Measurements from ENCODE around the gene NEGR1. TPM values are rescaled to one million over a fixed set of nuclear protein-coding genes. Genes with fewer than 3 reads are reported as not detected.

The NEGR1 gene
- total RNA-seq, 4 donors from 2014 or later = 4.1 to 12.4 (median 10.2) TPM

GRCh38 chr1:72224506-72224905, 57.8 kb downstream of the NEGR1 start:
- intact Hi-C loops (cut with DNase I) = no loop called here
- Histone ChIP-seq H3K27ac (no peak overlapping the region), H3K36me3 (no peaks in the 10 kb centered on the region), H3K4me3 (replicated peaks in 1 of 3) (no peak overlapping the region), H3K27me3 (no peaks in the 10 kb centered on the region), H3K4me1 (no peaks in the 10 kb centered on the region), H3K9me3 (no peaks in the 10 kb centered on the region)
- TF ChIP-seq CTCF (IDR thresholded peaks at IDR 0.05) = no peak
- TF ChIP-seq POLR2A (IDR thresholded peaks at IDR 0.05) = no peak
- WGBS, 2 donors = 95 to 96% methylated on average over 3 of the region's 3 CpGs
- DNase-seq = no peak

- Histone ChIP-seq H3K36me3 (no peaks in the 10 kb centered on the region), H3K4me3 (replicated peaks in 1 of 3) (no peak overlapping the region), H3K27ac (no peak overlapping the region), H3K27me3 (no peaks in the 10 kb centered on the region), H3K4me1 (no peaks in the 10 kb centered on the region), H3K9me3 (no peaks in the 10 kb centered on the region)
- 57 to 88% methylated on average over 1 of the region's 1 CpG for WGBS, 2 donors
- no peak for DNase-seq
- intact Hi-C loops (cut with DNase I) = no loop called here
- no peak for TF ChIP-seq POLR2A (IDR thresholded peaks at IDR 0.05)
- TF ChIP-seq CTCF (IDR thresholded peaks at IDR 0.05) = no peak
Measured at GRCh38 chr1:72221811-72222210, 60.5 kb downstream of the NEGR1 start.

GRCh38 chr1:72218141-72218739, 64.1 kb downstream of the NEGR1 start:
- no peaks in the 10 kb centered on the region for H3K4me1 ChIP-seq
- H3K4me3 ChIP-seq (replicated peaks in 1 of 3) = no peak overlapping the region
- 81% methylated on average over 5 of the region's 5 CpGs for WGBS, 2 donors
- no peak overlapping the region for H3K27ac ChIP-seq
- intact Hi-C loops (cut with DNase I) = no loop called here
- H3K9me3 ChIP-seq = no peaks in the 10 kb centered on the region
- no peak for DNase-seq
- H3K27me3 ChIP-seq = no peaks in the 10 kb centered on the region
- H3K36me3 ChIP-seq = no peaks in the 10 kb centered on the region
- no peak for TF ChIP-seq POLR2A (IDR thresholded peaks at IDR 0.05)
- TF ChIP-seq CTCF (IDR thresholded peaks at IDR 0.05) = no peak

GRCh38 chr1:72207059-72207458, 75.3 kb downstream of the NEGR1 start:
- H3K4me1 ChIP-seq = no peaks in the 10 kb centered on the region
- no peak overlapping the region for H3K4me3 ChIP-seq (replicated peaks in 1 of 3)
- no peaks in the 10 kb centered on the region for H3K27me3 ChIP-seq
- no peaks in the 10 kb centered on the region for H3K9me3 ChIP-seq
- H3K27ac ChIP-seq = no peak overlapping the region
- TF ChIP-seq CTCF (IDR thresholded peaks at IDR 0.05) = no peak
- TF ChIP-seq POLR2A (IDR thresholded peaks at IDR 0.05) = no peak
- WGBS, 2 donors = 79 to 84% methylated on average over 1 of the region's 1 CpG
- DNase-seq = no peak
- intact Hi-C loops (cut with DNase I) = no loop called here
- H3K36me3 ChIP-seq = no peaks in the 10 kb centered on the region

GRCh38 chr1:72202761-72203160, 79.6 kb downstream of the NEGR1 start:
- Histone ChIP-seq H3K27me3 (no peaks in the 10 kb centered on the region), H3K27ac (no peak overlapping the region), H3K4me1 (no peaks in the 10 kb centered on the region), H3K36me3 (no peaks in the 10 kb centered on the region), H3K4me3 (replicated peaks in 1 of 3) (no peak overlapping the region), H3K9me3 (no peaks in the 10 kb centered on the region)
- DNase-seq = no peak
- TF ChIP-seq CTCF (IDR thresholded peaks at IDR 0.05) (no peak), POLR2A (IDR thresholded peaks at IDR 0.05) (no peak)
- WGBS, 2 donors = 81 to 88% methylated on average over 2 of the region's 2 CpGs
- intact Hi-C loops (cut with DNase I) = no loop called here

All from thyroid gland (tissue), 4 donors.